ENCODE results near the gene RBMS1. TPM values are rescaled to one million over a fixed set of nuclear protein-coding genes. Genes with fewer than 3 reads are reported as not detected.

RBMS1 gene
- total RNA-seq, 1 experiment from 2014 or later, result 77.5 TPM

DNA sequence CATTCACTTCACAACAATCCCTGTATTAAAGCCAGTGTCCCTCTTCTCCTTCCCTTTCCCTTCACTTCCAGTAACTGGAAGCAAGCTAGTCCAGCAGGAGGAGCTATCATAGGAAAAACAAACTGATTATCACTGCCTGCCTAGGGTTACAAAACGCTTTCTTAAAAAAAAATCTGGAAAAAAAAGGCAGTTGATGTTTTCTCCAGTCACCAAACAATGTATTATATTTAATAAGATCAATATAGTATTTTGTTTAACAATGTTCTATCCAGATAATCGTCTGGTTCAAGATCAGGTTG, 214.8 kb downstream of the RBMS1 start:
- no CpG with 5 or more reads among the region's 2 CpGs for WGBS (ENCODE audit: extremely low coverage, insufficient read length, low lambda C conversion rate)
- Histone ChIP-seq H3K23me2 (ENCODE audit: insufficient read length, low read depth, low read length, poor library complexity, severe bottlenecking) (no peaks in the 10 kb centered on the region), H3K4me2 (ENCODE audit: insufficient read depth, insufficient read length, low read length) (no peak overlapping the region), H3T11ph (ENCODE audit: low read length) (no peak overlapping the region), H3K18ac (ENCODE audit: insufficient read length, low read depth, low read length) (no peak overlapping the region), H2AFZ (ENCODE audit: low read length) (no peak overlapping the region), H3K9me3 (ENCODE audit: control insufficient read depth, low read depth, low read length) (no peaks in the 10 kb centered on the region), H4K20me1 (ENCODE audit: control insufficient read depth, insufficient read depth, insufficient read length) (no peaks in the 10 kb centered on the region), H3K4ac (ENCODE audit: low read depth, low read length) (no peak overlapping the region), H3K79me1 (ENCODE audit: insufficient read depth, low read depth, low read length, poor library complexity, severe bottlenecking) (no peaks in the 10 kb centered on the region), H2BK120ac (ENCODE audit: low read depth, low read length, poor library complexity, severe bottlenecking) (no peak overlapping the region), H3K14ac (ENCODE audit: insufficient read depth, low read length) (no peak overlapping the region), H2BK15ac (ENCODE audit: low read depth, low read length) (no peak overlapping the region), H4K8ac (replicated peaks; ENCODE audit: insufficient read length, low read depth, low read length) (no peak overlapping the region), H3K23ac (ENCODE audit: insufficient read length, low read depth, low read length) (no peak overlapping the region), H4K5ac (ENCODE audit: insufficient read length, low read depth, low read length) (no peak overlapping the region), H2BK20ac (ENCODE audit: low read depth, low read length, poor library complexity, severe bottlenecking) (no peak overlapping the region), H3K27ac (ENCODE audit: insufficient read length, low read depth, low read length) (no peak overlapping the region), H3K27me3 (ENCODE audit: insufficient read depth, low read length) (no peaks in the 10 kb centered on the region), H3K9ac (ENCODE audit: extremely low read depth, insufficient read length, low read length) (no peak overlapping the region), H3K79me2 (ENCODE audit: insufficient read depth, low read length) (no peaks in the 10 kb centered on the region), H2AK5ac (ENCODE audit: insufficient read length, low read length) (no peak overlapping the region), H4K91ac (ENCODE audit: insufficient read length, low read depth, low read length) (no peak overlapping the region), H3K56ac (ENCODE audit: insufficient read length, low read depth, low read length) (no peak overlapping the region), H2BK5ac (ENCODE audit: insufficient read length, low read length) (no peak overlapping the region), H2BK12ac (ENCODE audit: insufficient read length, low read depth, low read length) (no peak overlapping the region), H3K4me1 (ENCODE audit: insufficient read depth, low read length) (no peaks in the 10 kb centered on the region)
- H3K27ac Mint-ChIP-seq, result peak overlapping the region in 1 of 3 experiments; percentile 68; a peak in 1 of 7 replicates
- H3K4me3 Mint-ChIP-seq, result no peak overlapping the region
- DNase-seq, result no peak
- H3K27me3 Mint-ChIP-seq (ENCODE audit: low read depth), result no peaks in the 10 kb centered on the region
- peaks cover 8 to 56% (median 47%) of the 10 kb centered on the region in 3 experiments; a peak in 6 of 7 replicates for H3K36me3 Mint-ChIP-seq (ENCODE audit: insufficient read depth in 1 of 3, low read depth in 3 of 3)
- TF ChIP-seq, protein P1, sequence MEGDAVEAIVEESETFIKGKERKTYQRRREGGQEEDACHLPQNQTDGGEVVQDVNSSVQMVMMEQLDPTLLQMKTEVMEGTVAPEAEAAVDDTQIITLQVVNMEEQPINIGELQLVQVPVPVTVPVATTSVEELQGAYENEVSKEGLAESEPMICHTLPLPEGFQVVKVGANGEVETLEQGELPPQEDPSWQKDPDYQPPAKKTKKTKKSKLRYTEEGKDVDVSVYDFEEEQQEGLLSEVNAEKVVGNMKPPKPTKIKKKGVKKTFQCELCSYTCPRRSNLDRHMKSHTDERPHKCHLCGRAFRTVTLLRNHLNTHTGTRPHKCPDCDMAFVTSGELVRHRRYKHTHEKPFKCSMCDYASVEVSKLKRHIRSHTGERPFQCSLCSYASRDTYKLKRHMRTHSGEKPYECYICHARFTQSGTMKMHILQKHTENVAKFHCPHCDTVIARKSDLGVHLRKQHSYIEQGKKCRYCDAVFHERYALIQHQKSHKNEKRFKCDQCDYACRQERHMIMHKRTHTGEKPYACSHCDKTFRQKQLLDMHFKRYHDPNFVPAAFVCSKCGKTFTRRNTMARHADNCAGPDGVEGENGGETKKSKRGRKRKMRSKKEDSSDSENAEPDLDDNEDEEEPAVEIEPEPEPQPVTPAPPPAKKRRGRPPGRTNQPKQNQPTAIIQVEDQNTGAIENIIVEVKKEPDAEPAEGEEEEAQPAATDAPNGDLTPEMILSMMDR (conservative IDR thresholded peaks at IDR 0.05), result peak; percentile 66
- peaks cover 3 to 4% of the 10 kb centered on the region in 2 experiments; a peak in 3 of 4 replicates for H3K4me1 Mint-ChIP-seq
- H3K9me3 Mint-ChIP-seq, result no peaks in the 10 kb centered on the region

All from H9 (cell line).